ENCODE results near the gene NT5DC3. TPM values are rescaled to one million over a fixed set of nuclear protein-coding genes. Genes with fewer than 3 reads are reported as not detected.

Gene NT5DC3
- total RNA-seq, 1 experiment from 2014 or later = 9.5 TPM

GRCh38 chr12:103809154-103809553 lies 31.9 kb downstream of the NT5DC3 start:
- ChIA-PET POLR2A (interaction anchor here (0.6 kb wide), 1 partner anchor 121 kb away, joined by 3 read pairs; the partner anchor contains the start of gene HSP90B1), CTCF (no interaction called here)
- H3K9me3 Mint-ChIP-seq (ENCODE audit: unreplicated experiment) = no peaks in the 10 kb centered on the region

GRCh38 chr12:103808239-103808880 lies 32.7 kb downstream of the NT5DC3 start:
- Mint-ChIP-seq H3K36me3 (ENCODE audit: insufficient read depth, unreplicated experiment) (peaks cover 8% of the 10 kb centered on the region), H3K9me3 (ENCODE audit: unreplicated experiment) (no peaks in the 10 kb centered on the region), H3K4me1 (ENCODE audit: low read depth, unreplicated experiment) (peaks cover 23% of the 10 kb centered on the region), H3K27ac (ENCODE audit: unreplicated experiment) (no peak overlapping the region), H3K4me3 (ENCODE audit: unreplicated experiment) (no peak overlapping the region), H3K27me3 (ENCODE audit: insufficient read depth, unreplicated experiment) (no peaks in the 10 kb centered on the region)
- ChIA-PET POLR2A (no interaction called here), CTCF (no interaction called here)
- intact Hi-C loops (cut with micrococcal nuclease; ENCODE audit: unreplicated experiment) = no loop called here
- TF ChIP-seq CTCF (IDR thresholded peaks at IDR 0.05; ENCODE audit: insufficient read depth in 1 of 2, low read depth in 1 of 2, low read length in 1 of 2, severe bottlenecking in 1 of 2, unreplicated experiment in 1 of 2) = no peak
- no peak for DNase-seq
- Histone ChIP-seq H3K9me3 (no peaks in the 10 kb centered on the region), H3K27me3 (replicated peaks; ENCODE audit: control insufficient read depth, insufficient read depth, low read length) (no peaks in the 10 kb centered on the region), H3K4me3 (ENCODE audit: low read depth, low read length) (no peak overlapping the region), H3K4me1 (peaks cover 12% of the 10 kb centered on the region; the same call in 1 of the 2 replicates), H3K36me3 (ENCODE audit: control insufficient read depth, insufficient read depth, low read length) (no peaks in the 10 kb centered on the region)
- no TSS peak for BruUV-seq (replicated peaks)

More at GRCh38 chr12:103809154-103809553, 31.9 kb downstream of the NT5DC3 start:
- intact Hi-C loops (cut with micrococcal nuclease; ENCODE audit: unreplicated experiment) = no loop called here
- H3K9me3 ChIP-seq = no peaks in the 10 kb centered on the region
- no peaks in the 10 kb centered on the region for H3K27me3 ChIP-seq (replicated peaks; ENCODE audit: control insufficient read depth, insufficient read depth, low read length)
- no peaks in the 10 kb centered on the region for H3K36me3 ChIP-seq (ENCODE audit: control insufficient read depth, insufficient read depth, low read length)
- Mint-ChIP-seq H3K27me3 (ENCODE audit: insufficient read depth, unreplicated experiment) (no peaks in the 10 kb centered on the region), H3K4me1 (ENCODE audit: low read depth, unreplicated experiment) (peaks cover 21% of the 10 kb centered on the region), H3K27ac (ENCODE audit: unreplicated experiment) (no peak overlapping the region), H3K36me3 (ENCODE audit: insufficient read depth, unreplicated experiment) (peaks cover 8% of the 10 kb centered on the region), H3K4me3 (ENCODE audit: unreplicated experiment) (no peak overlapping the region)
- BruUV-seq (replicated peaks) = no TSS peak
- peaks cover 10% of the 10 kb centered on the region; the same call in 1 of the 2 replicates for H3K4me1 ChIP-seq
- H3K4me3 ChIP-seq (ENCODE audit: low read depth, low read length) = no peak overlapping the region
- DNase-seq = no peak
- TF ChIP-seq CTCF (IDR thresholded peaks at IDR 0.05; ENCODE audit: insufficient read depth in 1 of 2, low read depth in 1 of 2, low read length in 1 of 2, severe bottlenecking in 1 of 2, unreplicated experiment in 1 of 2) = no peak

GRCh38 chr12:103807561-103808238 lies 33.3 kb downstream of the NT5DC3 start:
- Mint-ChIP-seq H3K27ac (ENCODE audit: unreplicated experiment) (no peak overlapping the region), H3K4me1 (ENCODE audit: low read depth, unreplicated experiment) (peaks cover 23% of the 10 kb centered on the region), H3K9me3 (ENCODE audit: unreplicated experiment) (no peaks in the 10 kb centered on the region), H3K36me3 (ENCODE audit: insufficient read depth, unreplicated experiment) (peaks cover 13% of the 10 kb centered on the region), H3K4me3 (ENCODE audit: unreplicated experiment) (no peak overlapping the region), H3K27me3 (ENCODE audit: insufficient read depth, unreplicated experiment) (no peaks in the 10 kb centered on the region)
- TF ChIP-seq CTCF (IDR thresholded peaks at IDR 0.05; ENCODE audit: insufficient read depth in 1 of 2, low read depth in 1 of 2, low read length in 1 of 2, severe bottlenecking in 1 of 2, unreplicated experiment in 1 of 2) = no peak
- no peak for DNase-seq
- H3K4me3 ChIP-seq (ENCODE audit: low read depth, low read length) = no peak overlapping the region
- H3K4me1 ChIP-seq = peaks cover 12% of the 10 kb centered on the region; the same call in 1 of the 2 replicates
- no peaks in the 10 kb centered on the region for H3K36me3 ChIP-seq (ENCODE audit: control insufficient read depth, insufficient read depth, low read length)
- BruUV-seq (replicated peaks) = no TSS peak
- intact Hi-C loops (cut with micrococcal nuclease; ENCODE audit: unreplicated experiment) = no loop called here
- POLR2A ChIA-PET = no interaction called here
- H3K9me3 ChIP-seq = no peaks in the 10 kb centered on the region
- no peaks in the 10 kb centered on the region for H3K27me3 ChIP-seq (replicated peaks; ENCODE audit: control insufficient read depth, insufficient read depth, low read length)
- CTCF ChIA-PET = no interaction called here
